ENCODE data around the gene HSD17B11.
"Not testable (repeated sequence)": the region's sequence is repeated elsewhere in the genome, so short reads cannot be mapped to it uniquely, and the experiment has no call there.

HSD17B11 gene

GRCh38 chr4:87354168-87355102 lies 36.6 kb downstream of the HSD17B11 start:
- DNase-seq = no peak

- DNase-seq = peak; percentile 59
Measured at GRCh38 chr4:87353592-87353991, 37.4 kb downstream of the HSD17B11 start.

GRCh38 chr4:87345139-87345538 lies 45.8 kb downstream of the HSD17B11 start:
- no peak for DNase-seq

GRCh38 chr4:87342872-87343271 lies 48.1 kb downstream of the HSD17B11 start:
- no peak for DNase-seq

GRCh38 chr4:87341954-87342635 lies 48.9 kb downstream of the HSD17B11 start:
- DNase-seq = not testable (repeated sequence)

- no peak for DNase-seq
Measured at GRCh38 chr4:87339440-87339839, 51.5 kb downstream of the HSD17B11 start.

GRCh38 chr4:87337361-87337760 lies 53.6 kb downstream of the HSD17B11 start:
- no peak for DNase-seq

GRCh38 chr4:87333267-87333666 lies 57.7 kb downstream of the HSD17B11 start:
- no peak for DNase-seq

- DNase-seq = no peak
Measured at GRCh38 chr4:87330761-87331160, 60.2 kb downstream of the HSD17B11 start.

GRCh38 chr4:87327136-87327535 lies 63.9 kb downstream of the HSD17B11 start:
- no peak for DNase-seq

- DNase-seq = no peak
Measured at GRCh38 chr4:87326460-87326859, 64.5 kb downstream of the HSD17B11 start.

- no peak for DNase-seq
Measured at GRCh38 chr4:87322754-87323153, 68.2 kb downstream of the HSD17B11 start, which contains the start of gene HSD17B13. Gene HSD17B13, minus strand, starts transcription at chr4:87322882. Its CDS starts 41 bp downstream, at chr4:87322841.

GRCh38 chr4:87321888-87322287 lies 69.1 kb downstream of the HSD17B11 start:
- DNase-seq = no peak

GRCh38 chr4:87317527-87317926 lies 73.5 kb downstream of the HSD17B11 start:
- DNase-seq = no peak

- no peak for DNase-seq
Measured at GRCh38 chr4:87316961-87317360, 74.0 kb downstream of the HSD17B11 start.

- not testable (repeated sequence) for DNase-seq
Measured at GRCh38 chr4:87315000-87315399, 76.0 kb downstream of the HSD17B11 start.

GRCh38 chr4:87313756-87314155 lies 77.2 kb downstream of the HSD17B11 start:
- no peak for DNase-seq

- DNase-seq = no peak
Measured at GRCh38 chr4:87311684-87312083, 79.3 kb downstream of the HSD17B11 start.

GRCh38 chr4:87310691-87311335 lies 80.2 kb downstream of the HSD17B11 start:
- no peak for DNase-seq

GRCh38 chr4:87309625-87310024 lies 81.4 kb downstream of the HSD17B11 start:
- no peak for DNase-seq

- DNase-seq = no peak
Measured at GRCh38 chr4:87306056-87306455, 84.9 kb downstream of the HSD17B11 start.

GRCh38 chr4:87305562-87305961 lies 85.4 kb downstream of the HSD17B11 start:
- DNase-seq = no peak

- DNase-seq = no peak
Measured at GRCh38 chr4:87304745-87305432, 86.1 kb downstream of the HSD17B11 start.

Measured in activated CD8-positive, alpha-beta memory T cell treated with anti-CD3 and anti-CD28 coated beads for 24 hours (primary cell).